ENCODE results near the gene PROX1.

Gene PROX1

GRCh38 chr1:213980906-213981305 is 6.9 kb upstream of the PROX1 start:
- no peak for DNase-seq

- DNase-seq: no peak
Measured at GRCh38 chr1:213982289-213982671, 5.5 kb upstream of the PROX1 start.

- peak; percentile 64 to 81 for DNase-seq
Measured at GRCh38 chr1:213982672-213983492, 4.9 kb upstream of the PROX1 start.

GRCh38 chr1:213983493-213984386 is 4.0 kb upstream of the PROX1 start:
- DNase-seq: peak in 1 of 2 experiments; percentile 37

- DNase-seq: peak; percentile 34 to 63
Measured at GRCh38 chr1:213984387-213985208, 3.2 kb upstream of the PROX1 start.

GRCh38 chr1:213985209-213986019 is 2.4 kb upstream of the PROX1 start:
- DNase-seq: no peak

GRCh38 chr1:213986020-213986924 is 1.5 kb upstream of the PROX1 start:
- DNase-seq: no peak

- DNase-seq: no peak
Measured at GRCh38 chr1:213986925-213987250, 885 bp upstream of the PROX1 start.

- DNase-seq: peak; percentile 66 to 71
Measured at GRCh38 chr1:213987422-213987926, 299 bp upstream of the PROX1 start.

- no peak for DNase-seq
Measured at GRCh38 chr1:213988507-213989001, 781 bp downstream of the PROX1 start.

- peak in 1 of 2 experiments; percentile 35 for DNase-seq
Measured at GRCh38 chr1:213989002-213989855, 1.5 kb downstream of the PROX1 start.

GRCh38 chr1:213993929-213994328 is 6.2 kb downstream of the PROX1 start:
- DNase-seq: peak; percentile 63 to 73

- DNase-seq: no peak
Measured at GRCh38 chr1:213994888-213995287, 7.1 kb downstream of the PROX1 start.

- DNase-seq: no peak
Measured at GRCh38 chr1:213995603-213996002, 7.8 kb downstream of the PROX1 start.

- DNase-seq: no peak
Measured at GRCh38 chr1:213996320-213997037, 8.7 kb downstream of the PROX1 start.

GRCh38 chr1:213997038-213997771 is 9.4 kb downstream of the PROX1 start:
- DNase-seq: no peak

- no peak for DNase-seq
Measured at GRCh38 chr1:213997772-213998107, 10.0 kb downstream of the PROX1 start.

GRCh38 chr1:213998785-213999184 is 11.0 kb downstream of the PROX1 start:
- no peak for DNase-seq

Data from SHP77 (cell line).